Neural cell (in vitro differentiated cells): ENCODE data around the gene IFIT1B. TPM values are rescaled to one million over a fixed set of nuclear protein-coding genes. Genes with fewer than 3 reads are reported as not detected.

Source experiments
- H2AFZ ChIP-seq: fragments of 200-600, 300-800 bp; sonication (generic), shearing (Covaris generic); 2 replicates; pipeline ENCODE4 v1.6.0; 2014; ENCODE audit warnings: low read depth, mild to moderate bottlenecking, antibody characterized with exemption, low read length, moderate library complexity
- H3F3A ChIP-seq: fragments of 200-600 bp; shearing (Covaris generic); 2 replicates; pipeline ENCODE4 v1.6.1; 2016; ENCODE audit warnings: mild to moderate bottlenecking, moderate library complexity, mixed read lengths, antibody characterized with exemption, low read length; ENCODE audit not compliant: insufficient read depth, poor library complexity, severe bottlenecking
- H3K27ac ChIP-seq: fragments of 200-600, 300-800 bp; sonication (generic), shearing (Covaris generic); 2 replicates; pipeline ENCODE4 v1.5.1; 2014; ENCODE audit warnings: mild to moderate bottlenecking, low read length, moderate library complexity
- H3K27me3 ChIP-seq: fragments of 300-800, 200-600 bp; sonication (generic), shearing (Covaris generic); 2 replicates; pipeline ENCODE4 v1.6.0; 2014; ENCODE audit warnings: mild to moderate bottlenecking, low read depth, low read length, moderate library complexity; ENCODE audit not compliant: insufficient read depth
- H3K36me3 ChIP-seq: fragments of 300-800, 200-600 bp; sonication (generic), shearing (Covaris generic); 2 replicates; pipeline ENCODE4 v1.5.1; 2014; ENCODE audit warnings: mild to moderate bottlenecking, antibody characterized with exemption, low read length, moderate library complexity; ENCODE audit not compliant: insufficient read depth
- H3K4me2 ChIP-seq: fragments of 300-800, 200-600 bp; sonication (generic), shearing (Covaris generic); 2 replicates; pipeline ENCODE4 v1.6.0; 2014; ENCODE audit warnings: mild to moderate bottlenecking, low read length
- H3K4me3 ChIP-seq: fragments of 300-800, 200-600 bp; sonication (generic), shearing (Covaris generic); 2 replicates; pipeline ENCODE4 v1.5.1; 2014; ENCODE audit warnings: mild to moderate bottlenecking, low read length, moderate library complexity
- H3K79me2 ChIP-seq: fragments of 200-600 bp; shearing (Covaris generic); replicated peaks from 2 replicates; pipeline ENCODE4 v1.6.0; 2014; ENCODE audit warnings: mild to moderate bottlenecking, low read length, moderate library complexity; ENCODE audit not compliant: insufficient read depth
- H3K9ac ChIP-seq: fragments of 300-800, 200-600 bp; sonication (generic), shearing (Covaris generic); 2 replicates; pipeline ENCODE4 v1.6.1; 2016; ENCODE audit warnings: mild to moderate bottlenecking, low read length, mixed read lengths
- H3K9me2 ChIP-seq: fragments of 200-600 bp; shearing (Covaris generic); 2 replicates; pipeline ENCODE4 v1.6.1; 2016; ENCODE audit warnings: mild to moderate bottlenecking, low read length, mixed read lengths; ENCODE audit not compliant: insufficient read depth
- H3K9me3 ChIP-seq: fragments of 200-600, 300-800 bp; sonication (generic), shearing (Covaris generic); 2 replicates; pipeline ENCODE4 v1.6.1; 2016; ENCODE audit warnings: mild to moderate bottlenecking, mixed run types, low read length, moderate library complexity, mixed read lengths
- H4K20me1 ChIP-seq: fragments of 200-600 bp; shearing (Covaris generic); 2 replicates; pipeline ENCODE4 v1.6.1; 2016; ENCODE audit warnings: mild to moderate bottlenecking, mixed run types; ENCODE audit not compliant: insufficient read depth
- CTCF ChIP-seq: fragments of 450-650 bp; IDR thresholded peaks from 2 replicates; pipeline ENCODE4 v1.5.1; 2014; ENCODE audit warnings: antibody characterized with exemption, mild to moderate bottlenecking, moderate library complexity; ENCODE audit not compliant: poor library complexity, severe bottlenecking
- EP300 ChIP-seq: fragments of 450-650 bp; conservative IDR thresholded peaks from 2 replicates; pipeline ENCODE4 v1.6.1; 2014; ENCODE audit warnings: antibody characterized with exemption, mild to moderate bottlenecking, moderate library complexity; ENCODE audit not compliant: poor library complexity, severe bottlenecking
- EZH2 ChIP-seq: fragments of 200-600, 300-800 bp; shearing (Covaris generic), sonication (generic); IDR thresholded peaks from 2 replicates; pipeline ENCODE4 v1.6.1; 2014; ENCODE audit warnings: antibody characterized with exemption, low read length, borderline replicate concordance, mild to moderate bottlenecking; ENCODE audit not compliant: insufficient read depth, poor library complexity, severe bottlenecking
- MXI1 ChIP-seq: fragments of 450-650 bp; conservative IDR thresholded peaks from 2 replicates; pipeline ENCODE4 v1.6.1; 2014; ENCODE audit warnings: antibody characterized with exemption, mild to moderate bottlenecking; ENCODE audit not compliant: poor library complexity, severe bottlenecking
- POLR2AphosphoS5 ChIP-seq: IDR thresholded peaks from 2 replicates; pipeline ENCODE4 v1.6.1; 2012
- RAD21 ChIP-seq: fragments of 450-650 bp; conservative IDR thresholded peaks from 2 replicates; pipeline ENCODE4 v1.6.1; 2014; ENCODE audit warnings: antibody characterized with exemption, mild to moderate bottlenecking, moderate library complexity
- REST ChIP-seq: IDR thresholded peaks from 2 replicates; pipeline ENCODE4 v1.6.1; 2012; ENCODE audit warnings: borderline replicate concordance
- SMC3 ChIP-seq: fragments of 450-650 bp; conservative IDR thresholded peaks from 2 replicates; pipeline ENCODE4 v1.6.1; 2014; ENCODE audit warnings: antibody characterized with exemption, mild to moderate bottlenecking, moderate library complexity; ENCODE audit not compliant: poor library complexity
- TAF1 ChIP-seq: IDR thresholded peaks from 2 replicates; pipeline ENCODE4 v1.6.1; 2012; ENCODE audit warnings: low read depth
- polyA plus RNA-seq: library from polyadenylated mRNA; depleted of rRNA; stranded (reverse); fragments of >200 nt; gene quantifications from 2 replicates; pipeline ENCODE4 v1.2.3, GENCODE V29; 2014

Gene IFIT1B
- polyA plus RNA-seq, 1 donor from 2014 or later = not detected

- Histone ChIP-seq H4K20me1 (no peaks in the 10 kb centered on the region), H3K79me2 (no peaks in the 10 kb centered on the region), H3K27ac (no peak overlapping the region), H3K9ac (no peak overlapping the region), H3K9me3 (no peaks in the 10 kb centered on the region), H3F3A (no peaks in the 10 kb centered on the region), H3K36me3 (no peaks in the 10 kb centered on the region), H2AFZ (no peak overlapping the region), H3K4me2 (no peak overlapping the region), H3K27me3 (no peaks in the 10 kb centered on the region), H3K4me3 (no peak overlapping the region), H3K9me2 (no peaks in the 10 kb centered on the region)
- TF ChIP-seq MXI1 = no peak
- no peak for TF ChIP-seq REST
- TF ChIP-seq EZH2 = no peak
- TF ChIP-seq TAF1 = no peak
- TF ChIP-seq SMC3 = no peak
- no peak for TF ChIP-seq EP300
- no peak for TF ChIP-seq RAD21
- TF ChIP-seq POLR2AphosphoS5 = no peak
- no peak for TF ChIP-seq CTCF
Observed at GRCh38 chr10:89368129-89368528, 9.7 kb upstream of the IFIT1B start.

GRCh38 chr10:89369156-89370105 lies 8.4 kb upstream of the IFIT1B start:
- no peaks in the 10 kb centered on the region for H3K36me3 ChIP-seq
- H3K4me3 ChIP-seq = no peak overlapping the region
- H3K9me2 ChIP-seq = no peaks in the 10 kb centered on the region
- no peak overlapping the region for H2AFZ ChIP-seq
- no peaks in the 10 kb centered on the region for H3K9me3 ChIP-seq
- no peak overlapping the region for H3K27ac ChIP-seq
- no peak overlapping the region for H3K9ac ChIP-seq
- H3K4me2 ChIP-seq = no peak overlapping the region
- TF ChIP-seq SMC3 = peak; percentile 21
- peak; percentile 34 for TF ChIP-seq CTCF
- TF ChIP-seq TAF1 = no peak
- no peak for TF ChIP-seq EZH2
- TF ChIP-seq RAD21 = peak; percentile 30
- TF ChIP-seq POLR2AphosphoS5 = no peak
- no peak for TF ChIP-seq MXI1
- no peak for TF ChIP-seq REST
- no peak for TF ChIP-seq EP300
- no peaks in the 10 kb centered on the region for H3K79me2 ChIP-seq
- H3K27me3 ChIP-seq = no peaks in the 10 kb centered on the region
- no peaks in the 10 kb centered on the region for H3F3A ChIP-seq
- no peaks in the 10 kb centered on the region for H4K20me1 ChIP-seq
